Adrenal gland (tissue), 12 donors: ENCODE data around the gene GRM8. TPM values are rescaled to one million over a fixed set of nuclear protein-coding genes. Genes with fewer than 3 reads are reported as not detected.

Experiments
- DNase-seq, 7 donors: peaks; one replicate each; pipeline ENCODE4 v3.0.0-alpha.2; 2019 to 2020
- H3K27ac ChIP-seq, 5 donors: fragments of 200-600 bp; sonication (generic) in 4 of 5; 1 replicate in 3 of 5; 2 replicates in 2 of 5; pipeline versions ENCODE4 v1.5.1 to v1.8.0; 2016 to 2020; ENCODE audit warnings: mild to moderate bottlenecking in 1 of 5
- H3K27me3 ChIP-seq: fragments of 200-600 bp; 2 replicates; pipeline ENCODE4 v1.8.0; 2021
- H3K36me3 ChIP-seq, 2 donors: fragments of 200-600 bp; replicated peaks in 1 of 2; 1 replicate in 1 of 2; 2 replicates in 1 of 2; pipeline versions ENCODE4 v1.5.1 to v1.8.0; 2018 to 2022
- H3K4me1 ChIP-seq, 2 donors: fragments of 200-600 bp; replicated peaks in 1 of 2; 1 replicate in 1 of 2; 2 replicates in 1 of 2; pipeline versions ENCODE4 v1.5.1 to v1.8.0; 2018 to 2021
- H3K4me3 ChIP-seq, 4 donors: fragments of 200-600 bp; sonication (generic) in 3 of 4; one replicate each; pipeline ENCODE4 v1.5.1; 2016 to 2018
- H3K9me3 ChIP-seq, 3 donors: fragments of 200-600 bp; sonication (generic) in 1 of 3; replicated peaks in 1 of 3; 1 replicate in 2 of 3; 2 replicates in 1 of 3; pipeline versions ENCODE4 v1.5.1 to v1.8.0; 2016 to 2021
- POLR2A ChIP-seq, 2 donors: fragments of 450-650 bp; IDR thresholded peaks; one replicate each; pipeline ENCODE4 v1.6.1; 2017; ENCODE audit warnings: antibody characterized with exemption in 2 of 2, mild to moderate bottlenecking in 2 of 2, moderate library complexity in 1 of 2
- WGBS, 4 donors: extraction: QIAGEN DNeasy Blood & Tissue Kit in 2 of 4; methylation state at CpG; one replicate each; pipeline versions ENCODE4 v1.1.5 to v1.1.7; 2013 to 2017; 5-methylcytosine and 5-hydroxymethylcytosine counted together
- intact Hi-C, 2 donors: fragments of 100-400 bp; cut with DNase I; formaldehyde crosslinking; loops; one replicate each; pipeline versions ENCODE4 v1.14.1 to v1.15.0; 2022 to 2023
- polyA plus RNA-seq, 3 donors: library from polyadenylated mRNA; stranded (reverse); fragments of 200-250 nt in 2 of 3; fragments of 350-450 nt in 1 of 3; fragmentation: Illumina TruSeq in 1 of 3; extraction: RNeasy Lipid Tissue Mini Kit (QIAGEN cat#74804) in 1 of 3; gene quantifications; one replicate each; pipeline ENCODE4 v1.2.3, GENCODE V29; 2013 to 2014
- total RNA-seq, 9 donors: library from RNA; depleted of rRNA in 4 of 9; stranded (reverse); fragments of >200 nt in 4 of 9; fragments of 120-200 nt in 1 of 9; fragmentation: NEBNext Ultra II Directional in 1 of 9; extraction: Animal tissue kit (Norgen Biotek cat#: 25700) in 1 of 9; gene quantifications; one replicate each; pipeline versions ENCODE4 v1.1.0 to v1.2.4, GENCODE V29; 2013 to 2023
- TF ChIP-seq, protein P1 (sequence below), 6 experiments: fragments of 450-650 bp in 4 of 6; fragments of 200-600 bp in 2 of 6; sonication (generic) in 1 of 6; IDR thresholded peaks; 1 replicate in 5 of 6; 2 replicates in 1 of 6; pipeline versions ENCODE4 v1.5.1 to v1.8.0; 2016 to 2021; ENCODE audit warnings: antibody characterized with exemption in 6 of 6, mild to moderate bottlenecking in 2 of 6, moderate library complexity in 1 of 6
- donor health status: healthy with polysubstance abuse.
- donor health status: Bipolar disorder and iron deficiency.
- donor health status: DM: yes; HTN: yes; CAD: no.
- donor health status: DM: no; HTN: no; CAD: no.
- donor health status: DM: no; HTN: no; CAD: no.
- donor health status: DM: yes; HTN: yes; CAD: no.

GRM8 gene
- total and polyA plus RNA-seq, 12 donors: 0.10 to 2.5 (median 0.92) TPM; not detected in 5

DNA sequence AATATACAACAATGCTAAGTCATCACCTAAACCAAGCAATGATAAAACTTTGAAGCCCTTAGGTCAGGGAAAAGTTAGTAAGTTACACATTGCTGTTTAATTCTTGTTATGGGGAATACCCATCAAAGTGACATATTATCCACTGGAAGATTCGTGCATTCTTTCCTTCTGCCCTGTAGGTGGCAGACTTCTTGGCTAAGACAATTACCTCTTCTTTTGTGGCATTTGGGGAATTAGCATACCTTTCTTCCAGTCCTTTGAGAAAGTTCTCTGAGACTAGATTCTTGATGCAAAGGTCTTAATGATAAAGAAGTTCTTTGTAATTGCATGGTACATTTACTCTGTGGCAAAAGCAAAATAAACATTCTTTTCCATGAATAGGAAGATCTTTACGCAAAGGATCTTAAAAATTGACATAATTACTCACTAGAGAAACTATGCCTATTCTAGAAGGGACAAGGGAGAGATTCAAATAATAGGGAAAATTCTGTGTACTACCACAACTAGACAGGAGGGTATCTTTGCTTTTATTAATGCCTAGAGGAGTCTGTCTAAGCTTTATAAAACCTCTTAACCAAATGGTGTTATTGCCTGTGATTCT, 395.9 kb downstream of the GRM8 start:
- intact Hi-C loops: no loop called here
- H3K27ac ChIP-seq: no peak overlapping the region
- no peaks in the 10 kb centered on the region for H3K4me1 ChIP-seq
- H3K36me3 ChIP-seq: no peaks in the 10 kb centered on the region
- WGBS, 4 donors: 46 to 54% (median 47%) methylated on average over 2 of the region's 2 CpGs
- no peak for DNase-seq
- no peak overlapping the region for H3K4me3 ChIP-seq
- no peaks in the 10 kb centered on the region for H3K27me3 ChIP-seq
- TF ChIP-seq, protein P1, sequence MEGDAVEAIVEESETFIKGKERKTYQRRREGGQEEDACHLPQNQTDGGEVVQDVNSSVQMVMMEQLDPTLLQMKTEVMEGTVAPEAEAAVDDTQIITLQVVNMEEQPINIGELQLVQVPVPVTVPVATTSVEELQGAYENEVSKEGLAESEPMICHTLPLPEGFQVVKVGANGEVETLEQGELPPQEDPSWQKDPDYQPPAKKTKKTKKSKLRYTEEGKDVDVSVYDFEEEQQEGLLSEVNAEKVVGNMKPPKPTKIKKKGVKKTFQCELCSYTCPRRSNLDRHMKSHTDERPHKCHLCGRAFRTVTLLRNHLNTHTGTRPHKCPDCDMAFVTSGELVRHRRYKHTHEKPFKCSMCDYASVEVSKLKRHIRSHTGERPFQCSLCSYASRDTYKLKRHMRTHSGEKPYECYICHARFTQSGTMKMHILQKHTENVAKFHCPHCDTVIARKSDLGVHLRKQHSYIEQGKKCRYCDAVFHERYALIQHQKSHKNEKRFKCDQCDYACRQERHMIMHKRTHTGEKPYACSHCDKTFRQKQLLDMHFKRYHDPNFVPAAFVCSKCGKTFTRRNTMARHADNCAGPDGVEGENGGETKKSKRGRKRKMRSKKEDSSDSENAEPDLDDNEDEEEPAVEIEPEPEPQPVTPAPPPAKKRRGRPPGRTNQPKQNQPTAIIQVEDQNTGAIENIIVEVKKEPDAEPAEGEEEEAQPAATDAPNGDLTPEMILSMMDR (IDR thresholded peaks at IDR 0.05): peak in 5 of 6 experiments; percentile 1 to 54 (median 32)
- no peak for TF ChIP-seq POLR2A (IDR thresholded peaks at IDR 0.05)
- no peaks in the 10 kb centered on the region for H3K9me3 ChIP-seq

DNA sequence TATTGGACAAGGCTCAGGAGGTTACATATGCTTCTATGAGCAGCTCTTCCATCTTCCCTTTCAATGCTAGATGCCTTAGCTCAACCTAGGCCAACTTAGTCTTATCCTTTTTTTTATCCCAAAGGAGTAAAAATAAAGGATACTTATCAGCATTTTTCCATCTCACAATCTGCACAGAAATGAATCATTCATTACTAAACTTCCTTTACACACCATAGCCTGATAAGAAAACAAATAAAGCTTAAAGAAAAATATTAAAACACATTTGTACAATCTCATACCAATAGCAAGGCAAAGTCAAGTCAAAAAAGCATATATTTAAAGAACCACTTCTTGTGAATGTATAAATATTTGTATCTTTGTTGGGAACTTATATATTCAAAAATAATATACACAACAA, 407.4 kb downstream of the GRM8 start:
- intact Hi-C loops: no loop called here
- no peak for DNase-seq
- Histone ChIP-seq H3K4me3 (no peak overlapping the region), H3K36me3 (no peaks in the 10 kb centered on the region), H3K4me1 (no peaks in the 10 kb centered on the region), H3K9me3 (no peaks in the 10 kb centered on the region), H3K27me3 (no peaks in the 10 kb centered on the region), H3K27ac (no peak overlapping the region)
- TF ChIP-seq POLR2A (IDR thresholded peaks at IDR 0.05): no peak
- TF ChIP-seq, protein P1 (IDR thresholded peaks at IDR 0.05): no peak

DNA sequence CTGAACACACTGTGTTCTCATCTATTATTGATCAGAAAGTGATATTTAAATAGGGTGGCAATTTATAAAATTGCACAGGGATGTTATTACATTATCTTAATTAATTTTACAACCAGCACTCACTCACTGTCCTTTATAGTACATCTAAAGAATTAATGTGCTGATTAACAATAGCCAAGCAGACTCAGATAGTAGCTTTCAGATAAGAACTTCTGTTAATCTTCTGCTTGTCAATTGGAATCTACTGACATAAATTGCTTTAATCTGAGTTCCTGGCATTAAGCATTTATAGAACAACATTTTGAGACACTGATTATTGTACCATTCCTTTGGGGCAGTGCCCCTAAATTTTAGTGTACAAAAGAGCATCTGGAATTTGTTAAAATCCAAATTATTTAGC, 408.9 kb downstream of the GRM8 start:
- H3K4me3 ChIP-seq: no peak overlapping the region
- H3K36me3 ChIP-seq: no peaks in the 10 kb centered on the region
- TF ChIP-seq, protein P1 (IDR thresholded peaks at IDR 0.05): no peak
- TF ChIP-seq POLR2A (IDR thresholded peaks at IDR 0.05): no peak
- H3K9me3 ChIP-seq: no peaks in the 10 kb centered on the region
- DNase-seq: no peak
- no peaks in the 10 kb centered on the region for H3K27me3 ChIP-seq
- H3K27ac ChIP-seq: no peak overlapping the region
- H3K4me1 ChIP-seq: no peaks in the 10 kb centered on the region
- intact Hi-C loops: no loop called here

DNA sequence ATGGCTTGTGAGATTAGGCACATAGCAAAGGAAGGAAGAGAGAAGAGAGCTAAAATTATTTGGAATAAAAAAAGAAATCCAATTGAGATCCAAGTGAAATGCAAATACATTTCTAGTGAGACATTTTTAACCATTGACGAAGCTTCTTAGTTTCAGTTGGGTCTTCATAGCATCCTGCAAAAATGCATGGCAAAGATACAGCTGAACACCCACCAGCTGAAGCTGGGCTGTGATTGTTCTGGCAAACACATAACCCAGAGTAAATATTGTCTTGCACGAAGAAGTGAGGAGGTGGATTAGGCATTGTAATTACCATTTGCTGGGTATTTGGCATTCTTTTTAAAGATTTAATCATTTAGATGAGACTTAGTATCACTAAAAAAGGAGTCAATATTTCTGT, 409.4 kb downstream of the GRM8 start:
- Histone ChIP-seq H3K27ac (no peak overlapping the region), H3K4me1 (no peaks in the 10 kb centered on the region), H3K9me3 (no peaks in the 10 kb centered on the region), H3K4me3 (no peak overlapping the region), H3K27me3 (no peaks in the 10 kb centered on the region), H3K36me3 (no peaks in the 10 kb centered on the region)
- DNase-seq: no peak
- 43 to 71% (median 56%) methylated on average over 2 of the region's 2 CpGs for WGBS, 4 donors
- no peak for TF ChIP-seq POLR2A (IDR thresholded peaks at IDR 0.05)
- TF ChIP-seq, protein P1 (IDR thresholded peaks at IDR 0.05): no peak
- intact Hi-C loops: no loop called here
